SK-N-SH (cell line): ENCODE data around the gene CYP3A5. TPM values are rescaled to one million over a fixed set of nuclear protein-coding genes. Genes with fewer than 3 reads are reported as not detected.
A peak's percentile ranks its signal among the peaks of the same experiment; 100 is the strongest.

Source experiments
- CTCF ChIA-PET: fragments of 300-600, 350-600 bp; formaldehyde crosslinking; extraction: SDS; loops from one replicate; lab custom pipeline; 2021; lab: Yijun Ruan, JAX
- POLR2A ChIA-PET: fragments of 350-600 bp; sonication (Branson Sonifier 250); formaldehyde crosslinking; extraction: SDS; loops from one replicate; lab custom pipeline; 2020; ENCODE audit warnings: antibody characterized with exemption, inconsistent platforms; lab: Yijun Ruan, JAX
- DNase-seq: peaks from one replicate; pipeline ENCODE4 v3.0.0; 2012
- H2AFZ ChIP-seq: fragments of 200-600 bp; sonication (generic); 2 replicates; pipeline ENCODE4 v1.8.1; 2016; ENCODE audit warnings: antibody characterized with exemption, mild to moderate bottlenecking, low read depth
- H3F3A ChIP-seq: fragments of 200-600 bp; sonication (generic); replicated peaks from 2 replicates; pipeline ENCODE3; 2016; ENCODE audit warnings: antibody characterized with exemption, mild to moderate bottlenecking; ENCODE audit not compliant: insufficient read depth
- H3K27ac ChIP-seq, 2 experiments: fragments of 200-500 bp in 1 of 2; fragments of 200-600 bp in 1 of 2; sonication (Bioruptor generic) in 1 of 2; sonication (generic), shearing (Covaris generic) in 1 of 2; 2 replicates each; pipeline versions ENCODE4 v1.5.1 to v1.6.1; 2014 to 2016; ENCODE audit warnings: low read depth in 2 of 2, inconsistent platforms in 1 of 2, low read length in 1 of 2, mild to moderate bottlenecking in 1 of 2, mixed read lengths in 1 of 2
- H3K27me3 ChIP-seq: fragments of 200-600 bp; sonication (generic), shearing (Covaris generic); 2 replicates; pipeline ENCODE4 v1.6.1; 2016; ENCODE audit warnings: mixed run types; ENCODE audit not compliant: insufficient read depth
- H3K36me3 ChIP-seq, 2 experiments: fragments of 200-500 bp in 1 of 2; fragments of 200-600 bp in 1 of 2; sonication (Bioruptor generic) in 1 of 2; sonication (generic) in 1 of 2; replicated peaks in 1 of 2; 2 replicates each; pipeline versions ENCODE3 to v1.5.1; 2014 to 2016; ENCODE audit warnings: low read length in 1 of 2, mild to moderate bottlenecking in 1 of 2; ENCODE audit not compliant: insufficient read depth in 2 of 2, control insufficient read depth in 1 of 2
- H3K4me1 ChIP-seq, 2 experiments: fragments of 200-500 bp in 1 of 2; fragments of 200-600 bp in 1 of 2; sonication (Bioruptor generic) in 1 of 2; sonication (generic), shearing (Covaris generic) in 1 of 2; 2 replicates each; pipeline versions ENCODE4 v1.5.1 to v1.6.1; 2014 to 2016; ENCODE audit warnings: low read depth in 1 of 2, low read length in 1 of 2, mixed run types in 1 of 2; ENCODE audit not compliant: insufficient read depth in 2 of 2, control insufficient read depth in 1 of 2
- H3K4me2 ChIP-seq: fragments of 200-600 bp; sonication (generic), shearing (Covaris generic); 2 replicates; pipeline ENCODE4 v1.6.1; 2017; ENCODE audit warnings: mixed run types
- H3K4me3 ChIP-seq, 2 experiments: fragments of 200-500 bp in 1 of 2; fragments of 200-600 bp in 1 of 2; sonication (Bioruptor generic) in 1 of 2; sonication (generic), shearing (Covaris generic) in 1 of 2; 2 replicates each; pipeline versions ENCODE4 v1.5.1 to v1.8.1; 2014 to 2016; ENCODE audit warnings: low read depth in 2 of 2, inconsistent platforms in 1 of 2, low read length in 1 of 2, mild to moderate bottlenecking in 1 of 2, mixed read lengths in 1 of 2, moderate library complexity in 1 of 2
- H3K79me2 ChIP-seq: fragments of 200-600 bp; sonication (generic); 2 replicates; pipeline ENCODE4 v1.8.1; 2017; ENCODE audit warnings: mild to moderate bottlenecking; ENCODE audit not compliant: insufficient read depth
- H3K9ac ChIP-seq: fragments of 200-600 bp; sonication (generic); 2 replicates; pipeline ENCODE4 v1.6.1; 2017; ENCODE audit warnings: mixed run types
- H3K9me2 ChIP-seq: fragments of 200-600 bp; sonication (generic); 2 replicates; pipeline ENCODE4 v1.6.1; 2017; ENCODE audit warnings: mixed run types
- H3K9me3 ChIP-seq: fragments of 200-600 bp; sonication (generic); 2 replicates; pipeline ENCODE4 v1.6.1; 2017; ENCODE audit warnings: mixed run types, mild to moderate bottlenecking, moderate library complexity
- H4K20me1 ChIP-seq: fragments of 200-600 bp; sonication (generic); 2 replicates; pipeline ENCODE4 v1.6.1; 2017; ENCODE audit warnings: mild to moderate bottlenecking, mixed run types; ENCODE audit not compliant: insufficient read depth
- CHD2 ChIP-seq: fragments of 150-350 bp; IDR thresholded peaks from 2 replicates; pipeline ENCODE4 v1.6.1; 2018; ENCODE audit warnings: low read length; ENCODE audit not compliant: partially characterized antibody
- CTCF ChIP-seq: fragments of 200-600 bp; sonication (generic); IDR thresholded peaks from 2 replicates; pipeline ENCODE4 v1.6.1; 2017; ENCODE audit warnings: antibody characterized with exemption, mild to moderate bottlenecking, moderate library complexity
- FOSL2 ChIP-seq: IDR thresholded peaks from 2 replicates; pipeline ENCODE4 v1.4.0; 2012; ENCODE audit warnings: low read depth, mild to moderate bottlenecking, moderate library complexity, borderline replicate concordance
- FOXJ3 ChIP-seq: sonication (generic); formaldehyde crosslinking; IDR thresholded peaks from 2 replicates; pipeline ENCODE4 v1.5.1; 2020; ENCODE audit warnings: mild to moderate bottlenecking, missing genetic modification reagents
- IRF3 ChIP-seq: fragments of 150-350 bp; IDR thresholded peaks from 2 replicates; pipeline ENCODE4 v1.6.1; 2016; ENCODE audit warnings: mild to moderate bottlenecking, low read depth, low read length
- JUND ChIP-seq: IDR thresholded peaks from 2 replicates; pipeline ENCODE4 v1.4.0; 2012
- MEF2A ChIP-seq: IDR thresholded peaks from 2 replicates; pipeline ENCODE4 v1.4.0; 2012; ENCODE audit warnings: low read depth, borderline replicate concordance
- MXI1 ChIP-seq: IDR thresholded peaks from 2 replicates; pipeline ENCODE4 v1.6.1; 2012; ENCODE audit warnings: mild to moderate bottlenecking, low read depth, low read length, improper control_type of control experiment
- PBX3 ChIP-seq: IDR thresholded peaks from 2 replicates; pipeline ENCODE4; 2012
- POLR2AphosphoS5 ChIP-seq: IDR thresholded peaks from 2 replicates; pipeline ENCODE4 v1.6.1; 2012; ENCODE audit warnings: low read depth, low read length
- RAD21 ChIP-seq: IDR thresholded peaks from 2 replicates; pipeline ENCODE4 v1.6.1; 2012; ENCODE audit warnings: mild to moderate bottlenecking, low read length
- REST ChIP-seq: IDR thresholded peaks from 2 replicates; pipeline ENCODE4 v1.6.1; 2012; ENCODE audit warnings: mild to moderate bottlenecking, low read depth, low read length, moderate library complexity
- RFX5 ChIP-seq: IDR thresholded peaks from 2 replicates; pipeline ENCODE4 v1.6.1; 2012; ENCODE audit warnings: mild to moderate bottlenecking, improper control_type of control experiment, low read length
- RXRA ChIP-seq: IDR thresholded peaks from 2 replicates; pipeline ENCODE4 v1.4.0; 2012; ENCODE audit warnings: low read depth, mild to moderate bottlenecking, borderline replicate concordance
- SIN3A ChIP-seq: IDR thresholded peaks from 2 replicates; pipeline ENCODE4 v1.6.1; 2012; ENCODE audit warnings: low read depth, mild to moderate bottlenecking, low read length, moderate library complexity, borderline replicate concordance
- SMC3 ChIP-seq: IDR thresholded peaks from 2 replicates; pipeline ENCODE4 v1.6.1; 2012; ENCODE audit warnings: low read depth, low read length, improper control_type of control experiment
- TCF12 ChIP-seq: IDR thresholded peaks from 2 replicates; pipeline ENCODE4 v1.4.0; 2012
- TEAD4 ChIP-seq: IDR thresholded peaks from 2 replicates; pipeline ENCODE4 v1.4.0; 2012; ENCODE audit warnings: mild to moderate bottlenecking, borderline replicate concordance; ENCODE audit not compliant: insufficient read depth
- USF2 ChIP-seq: fragments of 150-350 bp; IDR thresholded peaks from 2 replicates; pipeline ENCODE4 v1.6.1; 2017; ENCODE audit warnings: antibody characterized with exemption, low read length, low read depth, borderline replicate concordance
- whole genome bisulfite sequencing: methylation state at CpG from one replicate; pipeline ENCODE4 v1.1.6; 2017; ENCODE audit warnings: low lambda C conversion rate; 5-methylcytosine and 5-hydroxymethylcytosine counted together
- polyA plus RNA-seq, 3 experiments: library from polyadenylated mRNA; depleted of rRNA; stranded (reverse); fragments of >200 nt; gene quantifications; 2 replicates each; pipeline ENCODE4 v1.2.3, GENCODE V29; 2012

CYP3A5 gene
- polyA plus RNA-seq, 1 of the 3 experiments (the other 2 are of a cell fraction) = 0.25 TPM

- H3K9ac ChIP-seq = no peak overlapping the region
- H3K4me1 ChIP-seq = peaks cover 0 to 5% of the 10 kb centered on the region in 2 experiments; a peak in 1 of 4 replicates
- H2AFZ ChIP-seq = no peak overlapping the region
- no peaks in the 10 kb centered on the region for H3K36me3 ChIP-seq
- ChIA-PET CTCF (interaction anchor here (1.3 to 1.4 kb wide), 2 partner anchors 47 to 63 kb away, joined by 3 to 5 read pairs; partner anchors contain the start of gene ZSCAN25), POLR2A (no interaction called here)
- no peaks in the 10 kb centered on the region for H4K20me1 ChIP-seq
- peak overlapping the region; percentile 21 for H3K4me2 ChIP-seq
- no peak overlapping the region for H3K27ac ChIP-seq
- no peaks in the 10 kb centered on the region for H3K79me2 ChIP-seq
- H3F3A ChIP-seq = no peaks in the 10 kb centered on the region
- TF ChIP-seq TCF12 = no peak
- peak; percentile 25; the same call in 1 of the 2 replicates for TF ChIP-seq JUND
- TF ChIP-seq FOSL2 = peak; percentile 34; the same call in 1 of the 2 replicates
- no peaks in the 10 kb centered on the region for H3K9me2 ChIP-seq
- no peak for DNase-seq
- H3K4me3 ChIP-seq = peak overlapping the region in 1 of 2 experiments; percentile 18; a peak in 1 of 4 replicates
- no peaks in the 10 kb centered on the region for H3K27me3 ChIP-seq
- WGBS = 14% methylated on average over 4 of the region's 4 CpGs
- H3K9me3 ChIP-seq = no peaks in the 10 kb centered on the region
Measured at GRCh38 chr7:99679032-99679399, 780 bp downstream of the CYP3A5 start.

- no peak overlapping the region for H3K27ac ChIP-seq
- no peak for TF ChIP-seq FOXJ3
- no peak for TF ChIP-seq CHD2
- TF ChIP-seq MEF2A = no peak
- TF ChIP-seq MXI1 = no peak
- no peak for TF ChIP-seq RFX5
- no peak for TF ChIP-seq IRF3
- no peak for TF ChIP-seq POLR2AphosphoS5
- TF ChIP-seq USF2 = no peak
- no peak for TF ChIP-seq TEAD4
- no peak for TF ChIP-seq PBX3
- no peak for TF ChIP-seq RAD21
- no peak for TF ChIP-seq SMC3
- no peak for TF ChIP-seq SIN3A
- TF ChIP-seq RXRA = no peak
- TF ChIP-seq CTCF = no peak
- no peak for TF ChIP-seq REST
Measured at GRCh38 chr7:99677648-99678045, 2.1 kb downstream of the CYP3A5 start.

More at GRCh38 chr7:99677648-99678045, 2.1 kb downstream of the CYP3A5 start:
- no peaks in the 10 kb centered on the region for H3K36me3 ChIP-seq
- H3K4me2 ChIP-seq = no peak overlapping the region
- H3F3A ChIP-seq = no peaks in the 10 kb centered on the region
- ChIA-PET CTCF (no interaction called here), POLR2A (no interaction called here)
- WGBS = 56% methylated on average over 2 of the region's 2 CpGs
- no peaks in the 10 kb centered on the region for H4K20me1 ChIP-seq
- no peaks in the 10 kb centered on the region for H3K9me3 ChIP-seq
- H3K9me2 ChIP-seq = no peaks in the 10 kb centered on the region
- H2AFZ ChIP-seq = no peak overlapping the region
- no peaks in the 10 kb centered on the region for H3K27me3 ChIP-seq
- H3K4me1 ChIP-seq = peaks cover 0 to 5% of the 10 kb centered on the region in 2 experiments; a peak in 1 of 4 replicates
- DNase-seq = no peak
- H3K79me2 ChIP-seq = no peaks in the 10 kb centered on the region
- H3K9ac ChIP-seq = no peak overlapping the region
- no peak overlapping the region for H3K4me3 ChIP-seq
